ENCODE measurements around the gene XRCC1.

DNA sequence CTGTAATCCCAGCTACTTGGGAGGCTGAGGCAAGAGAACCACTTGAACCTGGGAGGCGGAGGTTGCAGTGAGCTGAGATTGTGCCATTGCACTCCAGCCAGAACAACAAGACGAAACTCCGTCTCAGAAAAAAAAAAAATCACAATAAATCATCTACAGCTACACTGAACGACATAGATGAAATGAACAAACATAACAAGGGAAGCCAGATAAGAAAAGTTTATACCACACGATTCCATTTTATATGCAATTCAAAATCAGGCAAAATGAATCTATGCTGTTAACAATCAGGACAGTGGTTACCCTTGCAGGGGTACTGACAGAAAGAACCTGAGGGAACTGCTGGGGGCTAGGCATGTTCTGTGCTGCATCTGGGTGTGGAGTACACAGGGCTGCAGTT, 5.7 kb downstream of the XRCC1 start:
- TF ChIP-seq CTBP1 (IDR thresholded peaks at IDR 0.05; ENCODE audit: borderline replicate concordance): no peak
- TF ChIP-seq POLR2AphosphoS5 (IDR thresholded peaks at IDR 0.05; ENCODE audit: control insufficient read depth, insufficient read depth, low read depth, low read length): no peak
- no peak for TF ChIP-seq FOXJ3 (CRISPR knock-in tag; IDR thresholded peaks at IDR 0.05)
- no peak for TF ChIP-seq RAD21 (CRISPR knock-in tag; conservative IDR thresholded peaks at IDR 0.05 in 1 of 2, IDR thresholded peaks at IDR 0.05 in 1 of 2)
- no peak for TF ChIP-seq ZNF274 (IDR thresholded peaks at IDR 0.05; ENCODE audit: borderline replicate concordance, low read depth, low read length)
- TF ChIP-seq POLR2A (conservative IDR thresholded peaks at IDR 0.05): no peak
- no peak for TF ChIP-seq PHF21A (IDR thresholded peaks at IDR 0.05; ENCODE audit: borderline replicate concordance, low read depth)
- no peak for TF ChIP-seq TRIM24 (IDR thresholded peaks at IDR 0.05)
- no peak for TF ChIP-seq CREB1 (IDR thresholded peaks at IDR 0.05)
- TF ChIP-seq CREB1 (CRISPR knock-in tag; IDR thresholded peaks at IDR 0.05): no peak
- TF ChIP-seq, protein P1, sequence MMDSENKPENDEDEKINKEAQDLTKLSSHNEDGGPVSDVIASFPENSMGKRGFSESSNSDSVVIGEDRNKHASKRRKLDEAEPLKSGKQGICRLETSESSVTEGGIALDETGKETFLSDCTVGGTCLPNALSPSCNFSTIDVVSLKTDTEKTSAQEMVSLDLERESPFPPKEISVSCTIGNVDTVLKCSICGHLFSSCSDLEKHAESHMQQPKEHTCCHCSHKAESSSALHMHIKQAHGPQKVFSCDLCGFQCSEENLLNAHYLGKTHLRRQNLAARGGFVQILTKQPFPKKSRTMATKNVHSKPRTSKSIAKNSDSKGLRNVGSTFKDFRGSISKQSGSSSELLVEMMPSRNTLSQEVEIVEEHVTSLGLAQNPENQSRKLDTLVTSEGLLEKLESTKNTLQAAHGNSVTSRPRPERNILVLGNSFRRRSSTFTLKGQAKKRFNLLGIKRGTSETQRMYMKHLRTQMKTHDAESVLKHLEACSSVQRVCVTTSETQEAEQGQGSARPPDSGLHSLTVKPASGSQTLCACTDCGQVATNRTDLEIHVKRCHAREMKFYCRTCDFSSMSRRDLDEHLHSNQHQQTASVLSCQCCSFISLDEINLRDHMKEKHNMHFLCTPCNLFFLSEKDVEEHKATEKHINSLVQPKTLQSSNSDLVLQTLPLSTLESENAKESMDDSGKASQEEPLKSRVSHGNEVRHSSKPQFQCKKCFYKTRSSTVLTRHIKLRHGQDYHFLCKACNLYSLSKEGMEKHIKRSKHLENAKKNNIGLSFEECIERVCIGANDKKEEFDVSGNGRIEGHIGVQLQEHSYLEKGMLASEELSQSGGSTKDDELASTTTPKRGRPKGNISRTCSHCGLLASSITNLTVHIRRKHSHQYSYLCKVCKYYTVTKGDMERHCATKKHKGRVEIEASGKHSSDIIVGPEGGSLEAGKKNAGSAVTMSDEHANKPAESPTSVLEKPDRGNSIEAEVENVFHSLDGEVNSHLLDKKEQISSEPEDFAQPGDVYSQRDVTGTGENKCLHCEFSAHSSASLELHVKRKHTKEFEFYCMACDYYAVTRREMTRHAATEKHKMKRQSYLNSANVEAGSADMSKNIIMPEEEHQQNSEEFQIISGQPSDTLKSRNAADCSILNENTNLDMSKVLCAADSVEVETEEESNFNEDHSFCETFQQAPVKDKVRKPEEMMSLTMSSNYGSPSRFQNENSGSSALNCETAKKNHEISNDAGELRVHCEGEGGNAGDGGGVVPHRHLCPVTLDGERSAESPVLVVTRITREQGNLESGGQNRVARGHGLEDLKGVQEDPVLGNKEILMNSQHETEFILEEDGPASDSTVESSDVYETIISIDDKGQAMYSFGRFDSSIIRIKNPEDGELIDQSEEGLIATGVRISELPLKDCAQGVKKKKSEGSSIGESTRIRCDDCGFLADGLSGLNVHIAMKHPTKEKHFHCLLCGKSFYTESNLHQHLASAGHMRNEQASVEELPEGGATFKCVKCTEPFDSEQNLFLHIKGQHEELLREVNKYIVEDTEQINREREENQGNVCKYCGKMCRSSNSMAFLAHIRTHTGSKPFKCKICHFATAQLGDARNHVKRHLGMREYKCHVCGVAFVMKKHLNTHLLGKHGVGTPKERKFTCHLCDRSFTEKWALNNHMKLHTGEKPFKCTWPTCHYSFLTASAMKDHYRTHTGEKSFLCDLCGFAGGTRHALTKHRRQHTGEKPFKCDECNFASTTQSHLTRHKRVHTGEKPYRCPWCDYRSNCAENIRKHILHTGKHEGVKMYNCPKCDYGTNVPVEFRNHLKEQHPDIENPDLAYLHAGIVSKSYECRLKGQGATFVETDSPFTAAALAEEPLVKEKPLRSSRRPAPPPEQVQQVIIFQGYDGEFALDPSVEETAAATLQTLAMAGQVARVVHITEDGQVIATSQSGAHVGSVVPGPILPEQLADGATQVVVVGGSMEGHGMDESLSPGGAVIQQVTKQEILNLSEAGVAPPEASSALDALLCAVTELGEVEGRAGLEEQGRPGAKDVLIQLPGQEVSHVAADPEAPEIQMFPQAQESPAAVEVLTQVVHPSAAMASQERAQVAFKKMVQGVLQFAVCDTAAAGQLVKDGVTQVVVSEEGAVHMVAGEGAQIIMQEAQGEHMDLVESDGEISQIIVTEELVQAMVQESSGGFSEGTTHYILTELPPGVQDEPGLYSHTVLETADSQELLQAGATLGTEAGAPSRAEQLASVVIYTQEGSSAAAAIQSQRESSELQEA (IDR thresholded peaks at IDR 0.05; ENCODE audit: low read depth): no peak
- TF ChIP-seq, protein P2, sequence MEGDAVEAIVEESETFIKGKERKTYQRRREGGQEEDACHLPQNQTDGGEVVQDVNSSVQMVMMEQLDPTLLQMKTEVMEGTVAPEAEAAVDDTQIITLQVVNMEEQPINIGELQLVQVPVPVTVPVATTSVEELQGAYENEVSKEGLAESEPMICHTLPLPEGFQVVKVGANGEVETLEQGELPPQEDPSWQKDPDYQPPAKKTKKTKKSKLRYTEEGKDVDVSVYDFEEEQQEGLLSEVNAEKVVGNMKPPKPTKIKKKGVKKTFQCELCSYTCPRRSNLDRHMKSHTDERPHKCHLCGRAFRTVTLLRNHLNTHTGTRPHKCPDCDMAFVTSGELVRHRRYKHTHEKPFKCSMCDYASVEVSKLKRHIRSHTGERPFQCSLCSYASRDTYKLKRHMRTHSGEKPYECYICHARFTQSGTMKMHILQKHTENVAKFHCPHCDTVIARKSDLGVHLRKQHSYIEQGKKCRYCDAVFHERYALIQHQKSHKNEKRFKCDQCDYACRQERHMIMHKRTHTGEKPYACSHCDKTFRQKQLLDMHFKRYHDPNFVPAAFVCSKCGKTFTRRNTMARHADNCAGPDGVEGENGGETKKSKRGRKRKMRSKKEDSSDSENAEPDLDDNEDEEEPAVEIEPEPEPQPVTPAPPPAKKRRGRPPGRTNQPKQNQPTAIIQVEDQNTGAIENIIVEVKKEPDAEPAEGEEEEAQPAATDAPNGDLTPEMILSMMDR (IDR thresholded peaks at IDR 0.05 in 2 of 3, conservative IDR thresholded peaks at IDR 0.05 in 1 of 3; ENCODE audit: insufficient read depth in 2 of 3, low read depth in 1 of 3, low read length in 3 of 3): no peak
